GM12865 (cell line): ENCODE results near the gene IQCN.

Experiments
- DNase-seq: peaks from one replicate; pipeline ENCODE4 v3.0.0; 2010; ENCODE audit warnings: low read depth
- H3K4me3 ChIP-seq: 2 replicates; pipeline ENCODE4 v1.5.1; 2011; ENCODE audit warnings: mild to moderate bottlenecking, low read depth, low read length, control low read depth
- TF ChIP-seq, protein P1 (sequence below): IDR thresholded peaks from 2 replicates; pipeline ENCODE4 v1.5.1; 2011; ENCODE audit warnings: low read length, control low read depth, low read depth, inconsistent platforms; ENCODE audit not compliant: insufficient read depth; ENCODE audit errors: missing control alignments

The IQCN gene

DNA sequence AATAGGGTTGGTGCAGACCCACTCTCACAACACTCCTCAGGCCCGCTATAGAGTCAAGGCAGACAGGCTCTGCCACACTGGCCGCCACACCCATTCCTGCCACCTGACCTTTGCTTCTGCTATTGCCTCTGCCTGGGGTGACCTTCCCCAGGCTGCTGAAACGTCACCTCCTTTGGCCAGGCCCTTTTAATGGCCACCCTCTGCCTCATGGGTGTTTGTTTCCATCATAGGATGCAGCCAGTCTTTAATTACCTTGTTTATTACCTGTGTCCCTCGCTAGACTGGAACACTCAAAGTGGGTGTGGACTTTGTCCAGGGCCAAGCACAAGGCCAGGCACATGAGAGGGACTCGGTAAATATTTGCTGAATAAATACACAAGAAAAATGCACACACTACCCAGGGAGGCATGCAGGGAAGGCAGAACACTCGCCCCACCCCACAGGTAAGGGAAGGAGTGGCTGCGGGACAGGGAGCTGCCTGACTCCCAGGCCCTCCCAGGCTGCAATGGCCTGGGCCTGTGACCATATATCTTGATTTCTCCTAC, 45.4 kb upstream of the IQCN start:
- TF ChIP-seq, protein P1, sequence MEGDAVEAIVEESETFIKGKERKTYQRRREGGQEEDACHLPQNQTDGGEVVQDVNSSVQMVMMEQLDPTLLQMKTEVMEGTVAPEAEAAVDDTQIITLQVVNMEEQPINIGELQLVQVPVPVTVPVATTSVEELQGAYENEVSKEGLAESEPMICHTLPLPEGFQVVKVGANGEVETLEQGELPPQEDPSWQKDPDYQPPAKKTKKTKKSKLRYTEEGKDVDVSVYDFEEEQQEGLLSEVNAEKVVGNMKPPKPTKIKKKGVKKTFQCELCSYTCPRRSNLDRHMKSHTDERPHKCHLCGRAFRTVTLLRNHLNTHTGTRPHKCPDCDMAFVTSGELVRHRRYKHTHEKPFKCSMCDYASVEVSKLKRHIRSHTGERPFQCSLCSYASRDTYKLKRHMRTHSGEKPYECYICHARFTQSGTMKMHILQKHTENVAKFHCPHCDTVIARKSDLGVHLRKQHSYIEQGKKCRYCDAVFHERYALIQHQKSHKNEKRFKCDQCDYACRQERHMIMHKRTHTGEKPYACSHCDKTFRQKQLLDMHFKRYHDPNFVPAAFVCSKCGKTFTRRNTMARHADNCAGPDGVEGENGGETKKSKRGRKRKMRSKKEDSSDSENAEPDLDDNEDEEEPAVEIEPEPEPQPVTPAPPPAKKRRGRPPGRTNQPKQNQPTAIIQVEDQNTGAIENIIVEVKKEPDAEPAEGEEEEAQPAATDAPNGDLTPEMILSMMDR = no peak
- no peak overlapping the region for H3K4me3 ChIP-seq

DNA sequence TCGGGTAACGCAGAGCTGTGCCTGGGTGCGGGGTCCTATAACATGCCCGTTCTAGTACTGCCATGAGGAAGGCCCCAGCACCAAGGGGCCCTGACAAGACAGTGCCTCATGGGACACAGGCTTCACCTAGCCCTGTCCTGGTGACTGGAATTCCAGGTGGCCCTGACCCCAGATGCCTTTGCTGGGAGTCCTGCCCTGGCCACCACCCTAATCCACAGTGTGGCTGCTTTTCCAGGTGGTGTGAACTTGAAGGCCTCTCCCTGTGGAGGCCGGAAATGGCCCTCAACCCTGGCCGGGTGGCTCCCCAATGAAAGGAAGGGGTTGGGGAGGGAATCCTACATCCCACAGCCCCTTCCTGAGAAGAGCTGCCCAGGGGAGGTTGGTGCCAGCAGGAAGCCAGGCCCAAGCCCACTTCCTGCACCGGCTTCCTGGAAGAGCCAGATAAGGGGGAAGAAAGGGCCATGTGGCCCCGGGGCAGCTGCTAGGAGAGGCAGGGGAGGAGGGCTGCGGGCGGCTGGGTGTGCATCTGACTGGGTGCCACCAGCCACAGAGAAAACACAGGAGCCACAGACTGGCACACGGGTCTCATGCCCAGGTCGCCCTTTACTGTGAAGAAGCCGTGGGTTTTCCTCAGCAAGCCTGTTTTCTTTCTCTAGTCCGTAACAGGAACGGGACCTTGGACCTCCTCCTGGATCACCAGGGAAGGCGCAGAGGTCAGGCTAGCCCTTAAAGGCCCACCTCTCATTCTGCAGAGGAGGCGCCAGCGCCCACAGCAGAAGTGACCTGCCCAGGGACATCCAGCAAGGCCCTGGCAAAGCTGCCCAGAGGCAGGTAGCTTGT, 43.9 kb upstream of the IQCN start:
- DNase-seq = no peak
- no peak overlapping the region for H3K4me3 ChIP-seq
- TF ChIP-seq, protein P1 = no peak

More for the DNA sequence above, 45.4 kb upstream of the IQCN start:
- DNase-seq = no peak

DNA sequence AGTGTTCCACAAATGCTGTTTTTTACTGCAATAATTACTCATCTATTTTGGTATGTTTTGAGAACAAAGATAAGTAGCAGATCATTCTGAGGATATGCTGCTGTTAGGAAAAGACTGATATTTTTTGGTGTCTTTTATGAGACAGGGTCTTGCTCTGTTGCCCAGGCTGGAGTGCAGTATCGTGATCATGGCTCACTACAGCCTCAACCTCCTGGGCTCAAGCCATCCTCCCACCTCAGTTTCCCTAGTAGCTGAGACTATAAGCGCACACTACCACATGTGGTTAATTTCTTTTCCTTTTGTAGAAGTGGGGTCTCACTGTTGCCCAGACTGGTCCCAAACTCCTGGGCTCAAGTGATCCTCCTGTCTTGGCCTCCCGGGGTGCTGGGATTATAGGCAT, 39.1 kb upstream of the IQCN start:
- no peak overlapping the region for H3K4me3 ChIP-seq
- no peak for DNase-seq
- TF ChIP-seq, protein P1 = no peak

DNA sequence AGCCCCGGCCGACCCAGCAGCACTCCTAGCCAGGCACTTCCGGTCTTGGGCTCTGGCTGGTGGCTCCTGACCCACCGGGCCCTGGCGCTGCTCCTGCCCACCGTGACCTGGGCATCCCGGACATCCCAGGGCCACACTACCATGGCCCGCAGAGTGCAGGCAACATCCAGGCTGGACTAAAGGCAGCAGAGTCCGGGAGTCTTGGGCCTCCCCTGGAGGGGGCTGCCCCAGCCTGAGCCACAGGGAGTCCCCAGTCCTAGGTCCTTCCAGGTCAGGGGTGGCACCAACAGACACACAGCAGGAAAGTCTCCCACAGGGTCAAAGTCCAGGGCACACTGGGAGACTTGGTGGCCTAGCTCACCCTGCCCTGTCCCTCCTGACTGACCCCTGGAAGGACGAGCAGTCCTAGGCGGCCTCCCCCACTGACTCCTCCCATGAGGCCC, 37.9 kb upstream of the IQCN start:
- H3K4me3 ChIP-seq = no peak overlapping the region
- DNase-seq = no peak
- TF ChIP-seq, protein P1 = no peak

DNA sequence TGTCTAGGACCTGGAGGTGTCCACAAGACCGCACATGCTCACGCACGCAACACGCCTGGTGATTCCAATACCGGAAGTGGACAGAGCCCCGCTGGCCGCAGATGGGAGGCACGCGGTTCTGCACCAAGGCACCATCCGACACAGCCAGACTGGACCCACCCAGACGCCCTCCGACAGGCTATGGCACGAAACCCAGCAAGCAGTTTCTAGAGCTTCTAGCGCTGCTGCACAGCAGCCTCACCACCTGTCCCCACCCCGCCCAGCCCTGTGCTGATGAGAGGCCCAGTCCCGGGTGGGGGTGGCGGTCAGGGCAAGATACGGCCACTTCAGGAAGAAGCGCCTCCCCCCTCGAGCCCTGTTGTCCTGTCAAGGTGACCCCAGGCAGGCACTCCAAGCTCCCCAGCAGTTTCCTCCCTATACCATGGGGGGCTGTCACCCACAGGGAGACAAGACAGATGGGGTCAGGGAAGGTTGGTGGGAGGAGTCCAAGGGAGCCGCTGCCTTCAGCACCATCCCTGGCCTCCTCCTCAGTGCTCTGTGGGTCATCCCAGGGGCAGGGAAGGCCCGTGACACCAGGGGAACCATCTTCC, 37.3 kb upstream of the IQCN start:
- TF ChIP-seq, protein P1 = no peak

DNA sequence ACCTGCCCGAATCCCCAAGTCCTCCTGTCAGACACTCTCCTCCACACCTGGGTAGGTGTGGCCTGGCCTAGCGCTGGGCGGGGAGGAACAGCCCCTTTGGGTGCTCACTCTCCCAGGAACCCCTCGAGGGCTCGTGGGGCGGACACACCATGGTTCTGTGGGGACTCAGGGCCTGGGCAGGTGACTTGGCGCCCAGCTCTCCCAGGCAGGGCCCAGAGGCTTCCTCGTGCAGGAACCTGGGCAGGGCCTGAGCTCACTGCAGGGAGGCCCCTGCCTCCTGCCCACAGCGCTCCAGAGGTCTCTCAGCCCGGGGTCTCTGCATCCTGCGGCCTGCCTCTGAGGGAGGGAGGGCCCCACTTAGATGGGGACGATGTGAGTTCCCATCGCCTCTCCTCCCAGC, 36.7 kb upstream of the IQCN start:
- DNase-seq = no peak
- TF ChIP-seq, protein P1 = no peak
- no peak overlapping the region for H3K4me3 ChIP-seq

More for the DNA sequence above, 37.3 kb upstream of the IQCN start:
- DNase-seq = no peak
- H3K4me3 ChIP-seq = no peak overlapping the region
